Fibroblast of skin of left quadriceps (primary cell): Measurements from ENCODE around the gene DUOX2.
"Not testable (repeated sequence)": the region's sequence is repeated elsewhere in the genome, so short reads cannot be mapped to it uniquely, and the experiment has no call there.

Experiments used
- DNase-seq, 2 experiments: peaks; one replicate each; pipeline ENCODE4 v3.0.0-alpha.2; 2013; ENCODE audit warnings: low read depth in 2 of 2

DUOX2 gene

DNA sequence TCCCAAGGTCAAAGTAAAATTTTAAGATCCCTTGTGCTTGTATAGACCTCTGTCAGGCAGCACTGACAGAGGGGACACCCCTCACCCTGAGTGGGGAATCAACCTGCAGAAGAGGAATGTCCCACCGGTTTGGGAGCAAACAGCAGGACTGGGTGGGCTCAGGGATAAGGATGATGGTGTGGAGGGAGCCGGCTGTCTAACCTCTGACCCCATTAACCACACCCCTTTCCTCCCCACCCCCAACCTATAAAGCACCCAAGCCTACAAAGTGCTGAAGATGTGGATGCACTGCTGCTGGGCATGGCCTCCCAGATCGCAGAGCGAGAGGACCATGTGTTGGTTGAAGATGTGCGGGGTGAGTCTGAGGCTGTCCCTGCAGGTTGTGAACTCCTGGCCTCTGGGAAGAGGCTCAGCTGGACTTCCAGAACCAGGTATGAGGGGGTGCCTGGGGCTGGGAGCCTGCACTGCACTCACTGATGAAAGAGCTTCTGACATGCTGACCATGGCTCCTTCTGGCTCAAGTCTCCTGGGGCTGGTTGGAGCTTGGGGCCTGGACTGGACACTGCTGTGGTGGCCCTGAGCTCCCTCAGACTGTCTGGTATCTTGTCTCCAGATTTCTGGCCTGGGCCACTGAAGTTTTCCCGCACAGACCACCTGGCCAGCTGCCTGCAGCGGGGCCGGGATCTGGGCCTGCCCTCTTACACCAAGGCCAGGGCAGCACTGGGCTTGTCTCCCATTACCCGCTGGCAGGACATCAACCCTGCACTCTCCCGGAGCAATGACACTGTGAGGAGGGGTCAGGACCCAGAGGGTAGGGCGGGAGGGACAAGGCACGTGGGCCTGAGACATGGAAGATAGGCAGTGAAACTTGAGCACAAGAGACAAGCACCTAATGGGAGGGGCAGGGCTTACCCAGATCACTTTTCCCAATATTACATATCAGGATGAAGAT lies 25.1 kb upstream of the DUOX2 start:
- no peak for DNase-seq

DNA sequence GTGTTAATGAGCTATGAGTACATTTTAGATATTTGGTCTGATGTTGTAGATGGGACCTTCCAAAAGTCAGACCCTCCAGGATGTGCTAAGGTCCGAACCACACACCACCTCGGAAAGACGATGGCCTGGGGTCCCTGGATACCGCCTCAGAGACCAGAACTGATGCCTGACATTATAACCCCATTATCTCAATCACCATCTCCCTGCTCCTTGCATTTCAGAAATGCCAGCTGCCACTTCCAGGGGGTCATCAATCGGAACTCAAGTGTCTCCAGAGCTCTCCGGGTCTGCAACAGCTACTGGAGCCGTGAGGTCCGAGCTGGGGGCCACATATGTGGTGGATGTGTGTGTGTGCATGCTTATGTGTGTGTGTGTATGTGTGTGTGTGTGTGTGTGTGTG lies 23.7 kb upstream of the DUOX2 start:
- DNase-seq, result no peak

DNA sequence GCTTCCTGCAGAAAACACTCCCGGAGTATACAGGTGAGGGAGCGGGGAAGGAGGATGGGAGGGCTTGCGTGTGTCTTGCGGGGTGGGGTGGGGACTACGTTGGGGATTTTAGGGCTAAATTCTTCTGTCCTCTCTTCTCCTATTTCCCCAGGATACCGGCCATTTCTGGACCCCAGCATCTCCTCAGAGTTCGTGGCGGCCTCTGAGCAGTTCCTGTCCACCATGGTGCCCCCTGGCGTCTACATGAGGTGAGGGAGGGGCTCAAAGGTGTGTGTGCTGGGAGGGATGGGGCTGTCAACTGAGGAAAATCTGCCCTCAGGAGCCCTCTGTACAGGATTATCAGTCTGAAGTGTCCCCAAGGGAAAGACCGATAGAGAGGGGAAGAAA lies 22.4 kb upstream of the DUOX2 start:
- DNase-seq, result no peak

DNA sequence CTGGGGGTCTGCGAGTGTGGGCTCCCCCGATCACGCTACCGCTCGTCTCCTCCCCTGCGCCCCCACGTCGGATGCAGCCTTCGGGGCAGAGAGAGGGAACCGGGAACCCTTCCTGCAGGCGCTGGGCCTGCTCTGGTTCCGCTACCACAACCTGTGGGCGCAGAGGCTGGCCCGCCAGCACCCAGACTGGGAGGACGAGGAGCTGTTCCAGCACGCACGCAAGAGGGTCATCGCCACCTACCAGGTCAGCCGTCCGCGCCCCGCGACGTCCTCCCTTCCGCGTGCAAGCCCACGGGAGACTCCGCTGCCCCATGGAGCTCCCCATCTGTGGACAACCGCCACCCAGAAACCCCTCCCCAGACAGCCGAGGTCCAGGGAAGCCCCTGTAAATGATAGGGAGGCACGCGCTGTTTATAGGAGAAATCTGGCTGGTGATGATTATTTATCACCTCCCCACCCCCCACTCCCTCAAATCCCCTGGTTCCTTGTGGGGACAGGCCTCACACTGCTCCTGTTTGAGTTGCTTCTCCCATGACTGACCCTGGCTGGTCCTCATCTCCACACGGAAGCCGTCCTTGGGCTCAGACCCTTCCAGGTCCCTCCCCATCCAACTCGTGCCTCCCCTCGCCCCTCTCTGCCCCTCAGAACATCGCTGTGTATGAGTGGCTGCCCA lies 21.9 kb upstream of the DUOX2 start:
- not testable (repeated sequence) for DNase-seq

DNA sequence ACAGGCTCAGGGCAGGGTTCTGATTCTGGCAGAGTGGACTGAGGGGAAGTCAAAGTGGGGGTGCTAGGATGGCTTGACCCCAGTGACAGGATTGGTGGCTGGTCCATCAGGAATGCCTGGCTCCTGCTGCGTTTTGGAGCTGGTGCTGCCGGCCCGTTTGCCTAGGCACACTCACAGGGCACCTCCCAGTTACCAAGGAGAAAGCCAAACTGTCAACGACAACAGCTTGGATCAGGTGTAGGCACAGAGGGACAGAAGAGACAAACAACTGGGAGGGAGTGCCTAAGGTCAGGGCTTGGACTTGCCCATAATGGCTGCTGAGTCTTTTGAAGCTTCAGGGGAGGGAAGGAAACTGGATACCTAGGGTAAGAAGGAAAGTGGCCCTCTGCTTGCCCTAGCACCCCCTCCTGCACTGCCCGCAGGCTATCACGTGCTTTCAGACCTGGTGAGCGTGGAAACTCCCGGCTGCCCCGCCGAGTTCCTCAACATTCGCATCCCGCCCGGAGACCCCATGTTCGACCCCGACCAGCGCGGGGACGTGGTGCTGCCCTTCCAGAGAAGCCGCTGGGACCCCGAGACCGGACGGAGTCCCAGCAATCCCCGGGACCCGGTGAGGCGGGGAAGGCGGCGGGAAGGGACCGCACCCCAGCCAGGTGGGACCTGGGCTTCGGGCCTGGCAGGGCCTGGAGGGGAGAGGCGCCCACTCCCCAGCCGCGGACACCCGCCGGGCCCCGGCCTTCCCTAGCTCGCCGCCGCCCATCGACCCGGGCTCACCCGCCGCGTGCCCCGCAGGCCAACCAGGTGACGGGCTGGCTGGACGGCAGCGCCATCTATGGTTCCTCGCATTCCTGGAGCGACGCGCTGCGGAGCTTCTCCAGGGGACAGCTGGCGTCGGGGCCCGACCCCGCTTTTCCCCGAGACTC lies 21.0 kb upstream of the DUOX2 start:
- no peak for DNase-seq

DNA sequence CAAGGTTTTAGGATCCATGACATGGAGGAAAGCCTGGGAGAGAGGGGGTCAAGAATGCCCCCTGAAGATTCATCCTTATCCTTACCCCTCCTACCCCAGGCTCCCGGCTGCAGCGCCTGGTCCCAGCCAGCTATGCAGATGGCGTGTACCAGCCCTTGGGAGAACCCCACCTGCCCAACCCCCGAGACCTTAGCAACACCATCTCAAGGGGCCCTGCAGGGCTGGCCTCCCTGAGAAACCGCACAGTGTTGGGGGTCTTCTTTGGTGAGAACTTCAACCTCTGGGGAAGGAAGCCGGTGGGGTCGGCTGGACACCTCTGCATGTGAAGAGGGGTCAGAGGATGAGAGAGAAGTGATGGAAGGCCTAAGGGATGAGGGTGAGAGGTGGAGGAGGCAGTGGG lies 20.1 kb upstream of the DUOX2 start:
- DNase-seq, result no peak

DNA sequence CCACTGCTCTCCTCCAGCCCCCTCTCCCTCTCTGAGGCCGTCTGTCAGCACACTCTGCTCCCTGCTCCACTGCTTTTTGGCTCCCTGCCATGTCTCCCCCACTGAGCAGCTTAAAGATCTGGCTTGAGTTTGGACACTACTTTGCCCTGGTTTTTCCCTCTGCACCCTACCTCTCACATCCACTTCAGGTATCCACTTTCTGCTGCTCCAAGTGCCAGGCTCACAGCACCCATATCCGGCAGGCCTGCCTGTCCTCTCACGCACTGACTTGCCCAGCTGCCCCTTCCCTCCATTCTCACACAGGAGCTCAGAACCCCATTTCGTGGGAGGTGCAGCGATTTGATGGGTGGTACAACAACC lies 19.6 kb upstream of the DUOX2 start:
- DNase-seq, result no peak

DNA sequence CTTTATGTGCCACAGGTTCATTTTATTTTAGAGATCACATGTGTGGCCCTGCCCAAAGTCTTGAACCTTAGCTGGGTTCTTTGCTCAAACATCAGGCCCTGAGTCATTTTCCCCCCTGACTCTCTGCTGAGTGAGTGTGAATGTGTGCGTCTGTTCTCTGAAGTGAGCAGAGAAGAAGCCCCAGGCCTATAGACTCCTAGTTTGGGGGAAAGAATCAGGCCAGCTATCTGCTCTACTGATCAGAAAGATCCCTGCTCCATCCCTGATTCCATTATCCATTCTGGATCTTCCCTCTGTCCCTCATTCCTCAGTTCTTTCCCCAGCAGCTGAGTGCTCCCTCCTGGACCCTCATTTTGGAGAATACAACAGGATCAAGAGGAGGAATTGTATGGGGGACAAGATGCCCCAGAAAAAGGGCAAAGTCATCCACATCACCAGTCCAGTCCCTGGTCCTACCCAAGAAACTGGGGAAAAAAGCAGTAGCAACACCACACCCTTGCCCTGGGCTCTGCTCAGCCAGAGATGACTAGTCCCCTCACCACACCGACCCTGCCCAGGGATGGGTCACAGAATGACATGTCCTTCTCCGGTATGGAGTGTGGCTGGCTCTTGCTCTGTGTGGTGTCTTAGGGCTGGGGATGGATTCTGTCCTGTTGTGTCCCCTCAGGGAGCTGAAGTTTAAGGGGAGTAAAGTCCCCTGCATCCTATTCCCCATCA lies 19.0 kb upstream of the DUOX2 start:
- DNase-seq, result no peak

DNA sequence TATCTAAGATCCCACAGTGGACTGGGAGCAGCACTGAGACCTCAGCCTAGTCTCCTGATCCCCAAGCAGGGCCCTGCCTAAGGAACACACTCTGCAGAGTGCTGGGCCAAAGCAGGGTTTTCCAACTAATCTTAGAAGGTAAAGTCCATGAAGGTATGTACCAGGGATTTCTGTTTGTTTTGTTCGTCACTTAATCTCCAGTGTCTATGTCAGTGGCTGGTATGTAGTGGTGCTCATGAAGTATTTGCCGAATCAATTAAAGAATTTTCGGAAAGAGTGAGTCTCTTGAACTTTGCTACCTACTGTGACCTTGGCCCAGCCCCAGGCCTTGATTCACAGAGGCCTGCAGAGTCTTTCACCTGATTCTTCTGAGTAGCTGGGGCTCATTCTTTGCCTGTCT lies 17.5 kb upstream of the DUOX2 start:
- no peak for DNase-seq

DNA sequence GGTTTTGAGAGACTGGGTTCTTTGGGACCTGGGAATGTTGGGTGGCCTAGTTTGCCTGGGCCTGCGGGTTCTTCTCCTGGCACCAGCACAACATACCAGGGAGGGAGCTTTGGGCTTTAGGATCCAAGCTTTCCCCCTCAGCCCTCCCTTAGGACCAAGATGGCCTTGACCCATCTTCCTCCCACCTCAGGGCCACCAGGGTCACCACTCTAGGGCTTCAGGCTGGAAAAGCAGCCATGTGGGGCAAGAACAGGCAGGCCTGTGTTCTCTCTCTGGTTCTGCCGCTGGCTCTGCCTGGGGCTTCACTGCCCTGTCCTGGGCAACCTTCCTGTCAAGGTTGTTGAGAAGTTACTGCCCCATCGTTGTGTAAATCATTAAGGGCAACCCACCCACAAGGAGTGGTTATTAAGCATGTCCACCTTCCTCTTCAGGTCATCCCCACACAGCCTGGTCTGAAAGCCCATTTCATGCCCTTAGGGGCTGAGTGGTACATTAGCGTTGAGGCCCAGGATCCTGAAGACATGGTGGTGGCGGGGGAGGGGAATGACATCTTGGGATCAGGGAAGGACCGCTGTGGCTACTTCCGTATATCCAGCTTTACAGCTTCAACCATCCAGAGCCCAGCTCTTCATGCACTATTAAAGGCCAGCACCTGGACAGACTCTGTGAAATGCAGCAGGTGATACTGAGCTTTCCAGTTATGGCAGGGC lies 16.5 kb upstream of the DUOX2 start:
- DNase-seq, result no peak

DNA sequence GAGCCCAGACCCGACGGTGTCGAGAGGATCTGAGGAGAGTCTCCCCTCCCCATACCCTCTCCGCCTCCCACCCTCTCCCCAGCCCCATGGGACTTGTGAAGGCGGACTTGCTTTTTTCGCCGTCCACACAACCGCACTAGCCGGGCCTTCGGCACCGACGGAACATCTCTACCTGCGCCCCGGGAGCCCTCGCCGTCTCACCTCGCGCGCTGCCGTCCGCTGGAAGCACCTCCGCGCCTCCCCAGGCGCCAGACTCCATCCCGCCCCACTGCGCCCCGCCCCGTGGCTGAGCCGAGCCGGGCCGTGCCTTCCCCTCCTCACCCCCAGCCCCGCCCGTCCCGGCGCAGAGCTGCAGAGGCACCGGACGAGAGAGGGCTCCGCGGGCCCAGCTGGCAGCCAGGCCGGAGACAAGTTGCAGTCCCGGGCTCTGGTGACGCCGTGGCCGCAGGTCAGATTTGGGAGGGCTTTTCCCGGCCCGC lies 15.7 kb upstream of the DUOX2 start, which contains the start of the genes DUOX1 and DUOXA1:
DUOX1 (plus strand) TSS at position 344 of the 479 bp plus-strand sequence. CDS start 1,973 bp downstream, outside the sequence.
DUOXA1 (minus strand) TSS at position 229 of the 479 bp plus-strand sequence. CDS start 6,865 bp downstream, outside the sequence.
- no peak for DNase-seq

DNA sequence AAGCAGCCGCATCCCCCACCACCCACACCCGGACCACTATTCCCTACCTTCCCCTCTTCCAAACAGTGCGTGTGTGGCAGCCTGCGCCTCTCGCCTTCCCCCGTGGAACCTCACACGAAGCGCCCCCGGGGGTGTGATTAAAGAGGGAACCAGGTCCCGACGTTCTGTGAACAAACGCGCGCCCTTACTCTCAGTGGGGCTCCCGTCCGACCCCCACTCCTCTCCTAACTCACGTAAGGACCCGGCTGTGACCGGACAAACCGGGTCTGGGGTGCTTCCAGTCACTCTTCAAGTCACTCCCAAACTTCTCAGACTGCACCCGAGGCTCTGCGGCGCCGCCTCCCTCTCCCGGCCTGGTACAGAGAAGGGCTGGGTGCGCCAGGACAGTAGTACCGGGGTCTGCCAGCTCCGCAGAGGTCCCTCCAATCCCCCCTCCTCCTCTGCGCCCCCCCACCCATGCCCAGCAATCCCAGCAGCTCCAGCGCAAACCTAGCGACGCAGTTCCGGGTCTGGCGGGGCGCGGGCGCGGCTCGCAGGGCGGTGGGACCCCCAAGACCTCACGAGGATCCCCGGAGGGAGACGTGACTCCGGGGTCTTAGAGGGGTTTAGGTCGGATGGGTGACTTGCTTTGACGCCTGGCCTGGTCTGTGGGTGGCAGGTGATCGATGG lies 15.1 kb upstream of the DUOX2 start:
- DNase-seq, result no peak

DNA sequence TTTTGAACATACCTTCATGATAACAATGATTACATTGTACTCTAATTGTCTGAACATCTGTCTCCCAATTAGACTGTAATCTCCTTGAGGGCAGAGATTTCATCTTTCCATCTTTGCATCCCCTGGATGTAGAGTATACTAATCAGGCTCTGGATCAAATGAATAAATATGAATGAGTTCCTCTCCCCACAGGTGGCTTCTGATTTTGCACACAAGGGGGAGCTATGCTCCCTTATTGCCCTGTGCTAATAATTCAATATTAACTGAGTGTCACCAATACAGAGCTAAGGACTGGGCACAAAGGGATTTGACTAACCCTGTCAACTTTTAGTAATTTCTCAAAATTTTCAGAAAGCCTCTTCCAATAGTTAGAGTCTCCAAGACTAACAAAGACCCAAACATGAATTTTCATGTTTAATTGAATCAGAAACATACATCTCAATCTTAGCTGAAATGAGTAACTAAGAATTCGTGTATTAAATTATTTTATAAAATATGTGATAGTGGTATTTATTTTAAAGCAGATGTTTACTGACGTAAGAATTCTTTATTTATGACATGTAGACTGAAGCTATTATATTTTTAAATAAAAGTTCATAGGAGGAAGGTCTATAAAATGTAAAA lies 12.7 kb upstream of the DUOX2 start:
- DNase-seq, result no peak

DNA sequence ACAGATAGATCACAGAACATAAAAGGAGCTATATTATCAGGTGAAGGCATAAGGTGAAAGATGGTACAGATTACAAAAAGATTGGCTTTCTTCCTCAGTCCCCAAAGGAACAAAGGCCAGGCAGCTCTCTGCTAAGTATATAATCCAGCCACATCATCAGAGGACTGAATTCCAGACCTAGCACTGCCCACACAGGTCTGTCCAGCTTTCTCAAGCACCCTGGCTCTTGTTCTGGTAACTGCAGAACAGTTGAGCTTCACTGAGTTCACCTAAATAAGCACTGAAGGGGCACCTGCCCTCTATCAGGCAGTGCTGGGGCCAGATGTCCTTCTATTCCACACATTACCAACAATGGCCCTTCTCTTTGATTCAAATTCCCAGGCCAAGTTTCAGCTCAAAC lies 9.4 kb upstream of the DUOX2 start:
- DNase-seq, result no peak

DNA sequence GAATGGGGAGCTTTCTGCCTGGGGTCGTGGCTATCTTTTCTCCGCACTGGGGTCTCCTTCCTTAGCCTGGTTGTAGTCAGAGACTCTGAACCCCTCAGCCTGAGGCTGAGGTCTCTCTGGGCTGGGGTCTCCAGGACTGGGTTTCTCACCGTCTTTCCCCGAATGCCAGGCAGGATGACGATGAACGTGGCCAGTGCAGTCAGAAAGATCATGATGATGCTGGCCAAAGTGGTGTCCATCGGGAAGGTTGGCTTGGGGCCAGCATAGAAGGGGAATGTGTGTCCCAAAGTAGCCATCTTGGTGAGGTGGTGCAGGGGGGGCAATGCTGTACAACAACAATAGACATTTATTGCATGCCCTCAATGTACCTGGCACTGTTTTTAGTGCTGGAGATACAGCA lies 8.7 kb upstream of the DUOX2 start:
- DNase-seq, result no peak

DNA sequence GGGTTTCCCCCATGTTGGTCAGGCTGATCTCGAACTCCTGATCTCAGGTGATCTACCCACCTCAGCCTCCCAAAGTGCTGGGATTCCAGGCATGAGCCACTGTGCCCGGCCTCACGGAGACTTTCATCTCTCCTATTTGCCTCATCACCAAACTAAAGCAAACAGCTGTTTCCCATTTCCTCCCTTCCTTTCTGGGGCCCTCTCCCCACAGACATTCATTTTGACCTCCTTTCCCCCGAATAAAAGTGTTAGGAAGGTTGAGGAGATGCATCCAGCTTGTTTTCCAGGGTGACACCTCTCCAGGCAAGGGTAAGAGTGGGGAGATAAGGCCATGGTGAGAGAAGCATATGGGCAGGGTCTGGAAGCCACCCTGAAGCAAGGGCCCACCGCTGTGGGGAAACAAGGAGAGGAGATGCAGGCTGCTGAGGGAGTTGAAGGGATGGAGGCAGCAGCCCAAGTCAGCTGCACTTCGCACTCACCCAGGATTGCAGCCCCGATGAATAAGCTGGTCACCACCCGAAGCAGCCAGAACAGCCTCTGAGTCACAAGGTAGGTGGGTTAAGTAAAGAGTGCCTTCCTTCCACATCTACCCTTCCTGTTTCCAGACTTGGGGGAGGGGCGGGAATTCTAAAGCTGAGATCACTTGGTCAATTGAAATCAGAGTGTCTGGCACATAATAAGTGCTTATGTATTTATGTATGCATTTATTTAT lies 7.9 kb upstream of the DUOX2 start:
- peak; percentile 52 to 63 for DNase-seq

DNA sequence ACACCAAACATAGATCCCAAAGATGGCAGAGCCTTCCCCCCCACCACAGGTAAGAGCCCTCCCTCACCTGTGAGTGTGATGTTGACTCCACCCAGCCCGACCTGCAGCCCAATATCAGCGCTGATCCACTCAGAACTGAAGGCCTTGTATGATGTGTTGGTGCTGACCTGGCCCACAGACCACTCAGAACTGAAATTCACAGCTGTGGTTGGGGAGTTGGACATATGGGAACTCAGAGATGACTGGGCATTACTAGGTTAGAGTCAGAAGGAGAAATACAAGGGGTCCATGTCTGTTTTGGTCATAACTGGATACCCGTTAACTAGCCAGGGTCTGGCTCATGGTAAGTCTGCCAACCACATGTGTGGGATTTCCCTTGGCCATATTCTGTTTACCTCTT lies 7.0 kb upstream of the DUOX2 start:
- no peak for DNase-seq

DNA sequence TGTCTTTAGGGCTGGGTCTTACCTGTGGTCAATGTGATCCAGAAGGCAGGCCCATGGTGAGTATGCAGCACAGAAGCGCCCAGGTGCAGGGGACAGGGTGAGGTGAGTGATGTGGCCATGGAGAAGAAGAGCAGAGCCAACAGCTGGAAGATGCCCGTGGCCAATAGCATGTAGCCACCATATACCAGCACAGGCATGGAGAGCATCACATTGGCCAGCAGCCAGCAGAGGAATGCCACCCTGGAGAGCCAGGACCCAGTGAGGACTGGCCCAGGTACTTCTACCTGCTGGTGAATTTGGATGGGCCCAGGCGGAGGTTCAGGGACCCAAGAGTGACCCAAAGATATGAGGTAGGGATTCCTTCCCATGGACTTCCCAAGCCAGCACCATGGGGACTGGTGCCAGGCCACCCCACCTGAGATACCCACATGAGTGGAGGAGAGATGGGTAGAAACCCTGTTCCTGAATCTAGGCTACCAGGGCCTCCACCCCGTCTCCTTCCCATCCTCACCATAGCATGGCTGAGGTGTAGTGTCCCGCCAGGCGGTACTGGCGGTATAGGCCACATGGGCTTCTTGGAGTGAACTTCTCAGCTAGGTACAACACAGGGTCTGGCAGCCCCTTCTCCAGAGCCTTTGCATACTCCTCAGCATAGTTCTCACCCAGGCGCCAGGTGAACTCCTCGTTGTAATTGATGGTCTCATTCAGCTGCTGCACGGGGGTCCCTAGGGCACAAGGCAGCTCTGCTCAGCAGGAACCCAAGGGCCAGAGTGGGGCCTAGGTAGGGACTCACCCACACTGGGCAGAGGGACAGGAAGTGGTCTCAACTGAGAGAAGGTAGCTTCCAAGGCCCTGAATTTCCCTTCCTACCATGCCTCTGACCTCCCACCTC lies 6.4 kb upstream of the DUOX2 start:
- no peak for DNase-seq
